ENCODE results near the gene PYGO2. TPM values are rescaled to one million over a fixed set of nuclear protein-coding genes. Genes with fewer than 3 reads are reported as not detected.
A peak's percentile ranks its signal among the peaks of the same experiment; 100 is the strongest.

Gene PYGO2
- total RNA-seq, 1 donor from 2014 or later: 27.4 TPM

DNA sequence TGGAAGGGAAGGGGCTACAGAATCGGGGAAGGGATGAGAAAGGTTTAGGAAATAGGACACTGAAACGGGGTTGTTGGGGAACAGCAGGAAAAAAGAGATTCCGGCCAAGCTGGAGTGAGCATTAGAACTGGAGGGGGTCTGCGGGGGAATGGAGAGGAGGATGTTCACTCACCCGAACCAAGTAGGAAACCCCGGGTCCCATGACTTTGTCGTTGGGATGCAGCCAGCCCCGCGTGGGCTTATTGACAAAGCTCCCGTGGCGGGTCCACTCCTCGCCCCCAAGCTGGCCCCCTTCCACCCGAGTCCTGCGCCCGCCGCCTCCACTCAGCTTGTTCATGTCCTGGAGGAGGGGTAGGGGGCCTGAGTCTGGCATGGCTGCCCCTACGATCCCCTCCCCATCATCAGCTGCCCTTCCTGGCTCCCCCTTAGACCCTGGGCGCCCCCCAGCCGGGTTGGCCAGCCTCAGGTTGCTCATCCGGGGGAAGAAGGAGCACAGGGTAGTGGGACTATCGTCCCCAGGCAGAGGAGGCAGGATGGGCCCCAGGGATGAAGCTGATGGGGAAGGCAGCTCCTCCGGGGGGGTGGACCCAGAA lies 8.4 kb upstream of the PYGO2 start:
- Histone ChIP-seq H3K27me3 (ENCODE audit: low read depth) (no peaks in the 10 kb centered on the region), H3K27ac (peak overlapping the region; percentile 98), H3K4me3 (peak overlapping the region; percentile 53), H3K9me3 (no peaks in the 10 kb centered on the region), H3K36me3 (peaks cover 43% of the 10 kb centered on the region), H3K4me1 (peaks cover 64% of the 10 kb centered on the region)
- no peak for TF ChIP-seq CTCF (IDR thresholded peaks at IDR 0.05)
- ATAC-seq: no peak
- DNase-seq: no peak
- intact Hi-C loops (cut with DNase I): no loop called here

GRCh38 chr1:154969246-154969645 lies 7.7 kb upstream of the PYGO2 start:
- DNase-seq: no peak
- Histone ChIP-seq H3K4me1 (peaks cover 64% of the 10 kb centered on the region), H3K4me3 (peak overlapping the region; percentile 53), H3K9me3 (no peaks in the 10 kb centered on the region), H3K36me3 (peaks cover 50% of the 10 kb centered on the region), H3K27me3 (ENCODE audit: low read depth) (no peaks in the 10 kb centered on the region), H3K27ac (peak overlapping the region; percentile 98)
- ATAC-seq: no peak
- no peak for TF ChIP-seq CTCF (IDR thresholded peaks at IDR 0.05)
- intact Hi-C loops (cut with DNase I): no loop called here

GRCh38 chr1:154968731-154969130 lies 7.1 kb upstream of the PYGO2 start:
- Histone ChIP-seq H3K4me1 (peaks cover 64% of the 10 kb centered on the region), H3K27me3 (ENCODE audit: low read depth) (no peaks in the 10 kb centered on the region), H3K9me3 (no peaks in the 10 kb centered on the region), H3K36me3 (peaks cover 55% of the 10 kb centered on the region), H3K4me3 (peak overlapping the region; percentile 53), H3K27ac (peak overlapping the region; percentile 98)
- no peak for TF ChIP-seq CTCF (IDR thresholded peaks at IDR 0.05)
- intact Hi-C loops (cut with DNase I): no loop called here
- ATAC-seq (no peak), DNase-seq (no peak)

DNA sequence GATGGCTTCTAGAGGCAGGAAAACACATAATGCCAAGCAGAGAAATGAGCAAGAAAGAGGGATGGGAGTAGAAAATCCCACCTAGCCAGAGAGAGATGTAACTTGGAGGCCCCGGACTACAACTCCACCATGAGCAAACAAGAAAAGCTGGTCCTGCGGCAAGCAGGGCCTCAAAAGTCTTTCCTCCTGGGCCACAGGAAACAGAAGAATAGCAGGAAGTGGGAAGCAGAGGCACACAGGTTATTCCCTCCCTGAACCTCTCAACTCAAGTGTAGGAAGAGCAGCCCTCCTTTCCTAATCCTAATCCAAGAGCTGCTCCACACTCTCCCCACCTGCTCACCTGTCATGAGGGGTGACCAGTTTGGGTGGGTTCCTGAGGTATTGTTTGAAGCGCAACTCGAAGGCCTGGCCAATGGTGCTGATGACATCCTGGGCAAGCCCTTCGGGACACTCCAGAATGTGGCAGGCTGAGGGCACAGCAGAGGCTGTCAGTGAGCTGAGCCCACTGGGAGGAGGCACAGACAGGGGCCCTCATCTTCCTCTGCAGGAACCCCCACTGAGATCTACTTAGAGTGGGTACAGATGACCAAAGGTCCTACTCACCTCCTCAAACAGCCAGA lies 5.9 kb upstream of the PYGO2 start:
- H3K4me3 ChIP-seq: no peak overlapping the region
- no peaks in the 10 kb centered on the region for H3K27me3 ChIP-seq (ENCODE audit: low read depth)
- intact Hi-C loops (cut with DNase I): no loop called here
- peaks cover 68% of the 10 kb centered on the region for H3K36me3 ChIP-seq
- peaks cover 64% of the 10 kb centered on the region for H3K4me1 ChIP-seq
- H3K9me3 ChIP-seq: no peaks in the 10 kb centered on the region
- H3K27ac ChIP-seq: peak overlapping the region; percentile 36
- ATAC-seq: no peak
- no peak for DNase-seq
- TF ChIP-seq CTCF (IDR thresholded peaks at IDR 0.05): no peak

GRCh38 chr1:154966111-154966510 lies 4.5 kb upstream of the PYGO2 start:
- no peak for TF ChIP-seq CTCF (IDR thresholded peaks at IDR 0.05)
- no peak for DNase-seq
- intact Hi-C loops (cut with DNase I): no loop called here
- H3K9me3 ChIP-seq: no peaks in the 10 kb centered on the region
- H3K27me3 ChIP-seq (ENCODE audit: low read depth): no peaks in the 10 kb centered on the region
- peaks cover 69% of the 10 kb centered on the region for H3K36me3 ChIP-seq
- H3K4me3 ChIP-seq: no peak overlapping the region
- peak overlapping the region; percentile 36 for H3K27ac ChIP-seq
- peaks cover 55% of the 10 kb centered on the region for H3K4me1 ChIP-seq
- ATAC-seq: no peak

Data from lower lobe of right lung (tissue), 2 donors.